HEK293 (cell line): ENCODE results near the gene SYNDIG1.

ENCODE experiments used
- CTCF ChIA-PET: fragments of 350-600 bp; formaldehyde crosslinking; extraction: SDS; loops from one replicate; lab custom pipeline; 2021; ENCODE audit warnings: antibody characterized with exemption; lab: Yijun Ruan, JAX
- POLR2A ChIA-PET: fragments of 300-600 bp; formaldehyde crosslinking; extraction: SDS; loops from one replicate; lab custom pipeline; 2020; ENCODE audit warnings: antibody characterized with exemption, inconsistent platforms; lab: Yijun Ruan, JAX
- H3K27ac ChIP-seq: fragments of 200-500 bp; sonication (Bioruptor generic); 2 replicates; pipeline ENCODE4 v1.5.1; 2014; ENCODE audit warnings: low read depth, low read length, control low read depth, inconsistent platforms; ENCODE audit errors: extremely low read depth
- H3K36me3 ChIP-seq, 2 experiments: fragments of 200-500 bp in 1 of 2; sonication (Bioruptor generic) in 1 of 2; 1 replicate in 1 of 2; 2 replicates in 1 of 2; pipeline ENCODE4 v1.5.1; 2014 to 2017; ENCODE audit warnings: inconsistent platforms in 2 of 2, low read length in 2 of 2; ENCODE audit not compliant: control insufficient read depth in 2 of 2, insufficient read depth in 1 of 2
- H3K4me1 ChIP-seq: fragments of 200-500 bp; sonication (Bioruptor generic); 2 replicates; pipeline ENCODE4 v1.5.1; 2014; ENCODE audit warnings: mild to moderate bottlenecking, low read length, inconsistent platforms; ENCODE audit not compliant: control insufficient read depth, insufficient read depth
- H3K4me3 ChIP-seq: 2 replicates; pipeline ENCODE4 v1.5.1; 2011; ENCODE audit warnings: low read depth, mild to moderate bottlenecking, control low read depth, low read length, moderate library complexity
- H3K9me3 ChIP-seq: fragments of 200-500 bp; sonication (Bioruptor generic); 2 replicates; pipeline ENCODE4 v1.5.1; 2014; ENCODE audit warnings: low read depth, low read length, inconsistent platforms; ENCODE audit not compliant: control insufficient read depth, insufficient read depth
- BCL11B ChIP-seq: fragments of 450-650 bp; formaldehyde crosslinking; IDR thresholded peaks from 2 replicates; pipeline ENCODE4 v1.5.1; 2016; ENCODE audit warnings: low read depth, missing biosample characterization, missing genetic modification characterization
- GLI2 ChIP-seq: fragments of 450-650 bp; formaldehyde crosslinking; IDR thresholded peaks from 2 replicates; pipeline ENCODE4; 2017; ENCODE audit warnings: missing biosample characterization, missing genetic modification characterization, low read depth, borderline replicate concordance
- KLF16 ChIP-seq: fragments of 450-650 bp; formaldehyde crosslinking; IDR thresholded peaks from 2 replicates; pipeline ENCODE4 v1.5.1; 2017; ENCODE audit warnings: missing biosample characterization, missing genetic modification characterization
- KLF7 ChIP-seq: fragments of 450-650 bp; formaldehyde crosslinking; IDR thresholded peaks from 2 replicates; pipeline ENCODE4 v1.5.1; 2016; ENCODE audit warnings: missing biosample characterization, missing genetic modification characterization, borderline replicate concordance
- KLF8 ChIP-seq: fragments of 450-650 bp; formaldehyde crosslinking; IDR thresholded peaks from 2 replicates; pipeline ENCODE4 v1.5.1; 2016; ENCODE audit warnings: missing biosample characterization, missing genetic modification characterization
- MYNN ChIP-seq: fragments of 450-650 bp; formaldehyde crosslinking; IDR thresholded peaks from 2 replicates; pipeline ENCODE4 v1.5.1; 2016; ENCODE audit warnings: missing biosample characterization, missing genetic modification characterization, borderline replicate concordance
- REPIN1 ChIP-seq: fragments of 450-650 bp; formaldehyde crosslinking; IDR thresholded peaks from 2 replicates; pipeline ENCODE4 v1.5.1; 2017; ENCODE audit warnings: missing biosample characterization, missing genetic modification characterization, low read depth
- SETDB1 ChIP-seq: IDR thresholded peaks from one replicate; pipeline ENCODE4 v1.6.1; 2017; ENCODE audit warnings: mild to moderate bottlenecking, low read length, moderate library complexity, mixed read lengths; ENCODE audit not compliant: insufficient read length
- YY2 ChIP-seq: fragments of 450-650 bp; formaldehyde crosslinking; IDR thresholded peaks from 2 replicates; pipeline ENCODE4 v1.5.1; 2016; ENCODE audit warnings: missing biosample characterization, missing genetic modification characterization
- ZIC2 ChIP-seq: fragments of 450-650 bp; formaldehyde crosslinking; IDR thresholded peaks from 2 replicates; pipeline ENCODE4 v1.5.1; 2016; ENCODE audit warnings: missing biosample characterization, missing genetic modification characterization
- ZNF138 ChIP-seq: fragments of 450-650 bp; formaldehyde crosslinking; IDR thresholded peaks from 2 replicates; pipeline ENCODE4 v1.5.1; 2016; ENCODE audit warnings: missing biosample characterization, missing genetic modification characterization, borderline replicate concordance
- ZNF174 ChIP-seq: fragments of 450-650 bp; formaldehyde crosslinking; IDR thresholded peaks from 2 replicates; pipeline ENCODE4 v1.5.0; 2017; ENCODE audit warnings: missing biosample characterization, mild to moderate bottlenecking, missing genetic modification characterization
- ZNF202 ChIP-seq: fragments of 450-650 bp; formaldehyde crosslinking; IDR thresholded peaks from 2 replicates; pipeline ENCODE4 v1.5.1; 2016; ENCODE audit warnings: missing biosample characterization, missing genetic modification characterization, borderline replicate concordance
- ZNF223 ChIP-seq: fragments of 450-650 bp; formaldehyde crosslinking; IDR thresholded peaks from 2 replicates; pipeline ENCODE4 v1.5.1; 2016; ENCODE audit warnings: missing biosample characterization, missing genetic modification characterization
- ZNF239 ChIP-seq: fragments of 450-650 bp; formaldehyde crosslinking; IDR thresholded peaks from 2 replicates; pipeline ENCODE4 v1.5.1; 2016; ENCODE audit warnings: missing biosample characterization, missing genetic modification characterization
- ZNF292 ChIP-seq: fragments of 450-650 bp; formaldehyde crosslinking; IDR thresholded peaks from 2 replicates; pipeline ENCODE4 v1.5.1; 2016; ENCODE audit warnings: low read depth, missing biosample characterization, missing genetic modification characterization, borderline replicate concordance
- ZNF37A ChIP-seq: fragments of 450-650 bp; IDR thresholded peaks from 2 replicates; pipeline ENCODE4 v1.5.1; 2018; ENCODE audit warnings: missing biosample characterization, missing genetic modification characterization
- ZNF530 ChIP-seq: fragments of 450-650 bp; formaldehyde crosslinking; IDR thresholded peaks from 2 replicates; pipeline ENCODE4 v1.5.1; 2016; ENCODE audit warnings: low read depth, missing biosample characterization, missing genetic modification characterization
- ZNF548 ChIP-seq: fragments of 450-650 bp; formaldehyde crosslinking; IDR thresholded peaks from 2 replicates; pipeline ENCODE4 v1.5.1; 2016; ENCODE audit warnings: missing biosample characterization, missing genetic modification characterization
- ZNF629 ChIP-seq: fragments of 450-650 bp; formaldehyde crosslinking; IDR thresholded peaks from 2 replicates; pipeline ENCODE4 v1.5.1; 2017; ENCODE audit warnings: missing biosample characterization, missing genetic modification characterization
- ZNF654 ChIP-seq: fragments of 450-650 bp; formaldehyde crosslinking; IDR thresholded peaks from 2 replicates; pipeline ENCODE4 v1.5.1; 2016; ENCODE audit warnings: low read depth, missing biosample characterization, missing genetic modification characterization
- ZNF677 ChIP-seq: fragments of 450-650 bp; IDR thresholded peaks from 2 replicates; pipeline ENCODE4 v1.5.0; 2018; ENCODE audit warnings: missing biosample characterization, mild to moderate bottlenecking, missing genetic modification characterization, moderate library complexity
- ZNF707 ChIP-seq: fragments of 450-650 bp; formaldehyde crosslinking; IDR thresholded peaks from 2 replicates; pipeline ENCODE4 v1.5.1; 2016; ENCODE audit warnings: missing biosample characterization, missing genetic modification characterization
- ZNF785 ChIP-seq: fragments of 450-650 bp; formaldehyde crosslinking; IDR thresholded peaks from 2 replicates; pipeline ENCODE4 v1.5.1; 2016; ENCODE audit warnings: missing biosample characterization, missing genetic modification characterization
- ZNF791 ChIP-seq: fragments of 450-650 bp; formaldehyde crosslinking; IDR thresholded peaks from 2 replicates; pipeline ENCODE4 v1.5.1; 2016; ENCODE audit warnings: missing biosample characterization, missing genetic modification characterization
- ZNF792 ChIP-seq: fragments of 450-650 bp; formaldehyde crosslinking; IDR thresholded peaks from 2 replicates; pipeline ENCODE4 v1.5.1; 2016; ENCODE audit warnings: missing biosample characterization, missing genetic modification characterization
- ZSCAN23 ChIP-seq: fragments of 450-650 bp; formaldehyde crosslinking; IDR thresholded peaks from 2 replicates; pipeline ENCODE4 v1.5.1; 2016; ENCODE audit warnings: missing biosample characterization, missing genetic modification characterization
- ZSCAN30 ChIP-seq: fragments of 450-650 bp; IDR thresholded peaks from 2 replicates; pipeline ENCODE4 v1.5.1; 2018; ENCODE audit warnings: missing biosample characterization, mild to moderate bottlenecking, missing genetic modification characterization, moderate library complexity
- TF ChIP-seq, protein P1 (sequence below): fragments of 450-650 bp; formaldehyde crosslinking; IDR thresholded peaks from 2 replicates; pipeline ENCODE4 v1.5.1; 2016; ENCODE audit warnings: missing biosample characterization, missing genetic modification characterization, low read depth
- TF ChIP-seq, protein P2 (sequence below): fragments of 450-650 bp; formaldehyde crosslinking; IDR thresholded peaks from 2 replicates; pipeline ENCODE4 v1.5.1; 2016; ENCODE audit warnings: missing biosample characterization, missing genetic modification characterization
- TF ChIP-seq, protein P3 (sequence below): fragments of 450-650 bp; formaldehyde crosslinking; IDR thresholded peaks from 2 replicates; pipeline ENCODE4 v1.5.1; 2016; ENCODE audit warnings: missing biosample characterization, missing genetic modification characterization

SYNDIG1 gene

DNA sequence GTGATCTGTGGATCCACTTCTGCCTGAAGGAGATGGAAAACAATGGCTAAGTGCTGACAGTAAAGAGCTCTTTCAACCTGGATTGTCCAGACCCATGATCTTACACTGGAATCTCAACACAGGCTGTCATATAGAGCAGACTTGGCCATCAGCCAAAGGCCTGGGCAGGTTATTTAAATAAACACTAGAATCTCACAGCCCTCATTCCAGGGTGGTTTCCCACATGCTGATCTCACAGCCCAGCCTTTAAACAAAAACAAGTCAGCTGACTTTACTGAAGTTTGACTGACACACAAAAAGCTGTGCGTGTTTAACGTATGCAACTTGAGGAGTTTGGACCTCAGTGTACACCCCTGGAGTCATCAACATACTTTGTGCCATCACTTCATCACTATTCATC is 28.4 kb downstream of the SYNDIG1 start (continued):
- TF ChIP-seq YY2 (tag by site-specific recombination) (no peak), SETDB1 (no peak), REPIN1 (no peak), ZNF629 (tag by site-specific recombination) (peak; percentile 45; the same call in 1 of the 2 replicates), ZSCAN30 (no peak), ZIC2 (tag by site-specific recombination) (peak; percentile 70), ZNF292 (tag by site-specific recombination) (no peak), ZNF202 (no peak)

DNA sequence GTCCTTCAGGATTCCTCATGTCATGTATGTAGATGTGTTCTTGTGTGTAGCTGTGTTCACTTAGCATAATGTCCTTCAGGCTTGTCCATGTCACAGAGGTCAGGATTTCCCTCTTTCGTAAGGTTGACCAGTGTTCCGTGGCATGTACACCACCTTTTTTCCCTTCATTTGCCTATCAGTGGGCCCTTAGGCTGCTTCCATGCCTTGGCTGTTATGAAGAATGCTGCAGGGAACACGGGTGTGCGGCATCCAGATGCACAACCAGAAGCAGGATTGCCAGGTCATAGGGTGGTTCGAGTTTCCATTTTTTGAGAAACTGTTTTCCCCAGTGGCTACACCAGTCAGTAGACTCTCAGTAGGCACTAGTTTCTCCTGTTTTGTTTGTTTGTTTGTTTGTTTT is 29.2 kb downstream of the SYNDIG1 start:
- H3K4me3 ChIP-seq = no peak overlapping the region
- POLR2A ChIA-PET = no interaction called here
- no peak for TF ChIP-seq GLI2 (tag by site-specific recombination)
- TF ChIP-seq ZNF785 (tag by site-specific recombination) = no peak
- TF ChIP-seq ZNF223 (tag by site-specific recombination) = no peak
- TF ChIP-seq ZNF792 (tag by site-specific recombination) = no peak
- TF ChIP-seq, protein P1, sequence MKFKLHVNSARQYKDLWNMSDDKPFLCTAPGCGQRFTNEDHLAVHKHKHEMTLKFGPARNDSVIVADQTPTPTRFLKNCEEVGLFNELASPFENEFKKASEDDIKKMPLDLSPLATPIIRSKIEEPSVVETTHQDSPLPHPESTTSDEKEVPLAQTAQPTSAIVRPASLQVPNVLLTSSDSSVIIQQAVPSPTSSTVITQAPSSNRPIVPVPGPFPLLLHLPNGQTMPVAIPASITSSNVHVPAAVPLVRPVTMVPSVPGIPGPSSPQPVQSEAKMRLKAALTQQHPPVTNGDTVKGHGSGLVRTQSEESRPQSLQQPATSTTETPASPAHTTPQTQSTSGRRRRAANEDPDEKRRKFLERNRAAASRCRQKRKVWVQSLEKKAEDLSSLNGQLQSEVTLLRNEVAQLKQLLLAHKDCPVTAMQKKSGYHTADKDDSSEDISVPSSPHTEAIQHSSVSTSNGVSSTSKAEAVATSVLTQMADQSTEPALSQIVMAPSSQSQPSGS (tag by site-specific recombination) = no peak
- TF ChIP-seq KLF16 = no peak
- TF ChIP-seq ZNF37A = no peak
- TF ChIP-seq, protein P2, sequence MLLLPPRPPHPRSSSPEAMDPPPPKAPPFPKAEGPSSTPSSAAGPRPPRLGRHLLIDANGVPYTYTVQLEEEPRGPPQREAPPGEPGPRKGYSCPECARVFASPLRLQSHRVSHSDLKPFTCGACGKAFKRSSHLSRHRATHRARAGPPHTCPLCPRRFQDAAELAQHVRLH (tag by site-specific recombination) = no peak
- no peak for TF ChIP-seq KLF7 (tag by site-specific recombination)
- TF ChIP-seq ZNF174 (tag by site-specific recombination) = no peak
- TF ChIP-seq ZNF548 = no peak
- no peak for TF ChIP-seq ZNF138 (tag by site-specific recombination)
- TF ChIP-seq KLF8 (tag by site-specific recombination) = no peak
- TF ChIP-seq, all 188 proteins: peak for 0
- Histone ChIP-seq H3K9me3 (no peaks in the 10 kb centered on the region), H3K36me3 (no peaks in the 10 kb centered on the region), H3K27ac (no peak overlapping the region), H3K4me1 (peaks cover 4% of the 10 kb centered on the region; the same call in 1 of the 2 replicates)
- CTCF ChIA-PET = no interaction called here

DNA sequence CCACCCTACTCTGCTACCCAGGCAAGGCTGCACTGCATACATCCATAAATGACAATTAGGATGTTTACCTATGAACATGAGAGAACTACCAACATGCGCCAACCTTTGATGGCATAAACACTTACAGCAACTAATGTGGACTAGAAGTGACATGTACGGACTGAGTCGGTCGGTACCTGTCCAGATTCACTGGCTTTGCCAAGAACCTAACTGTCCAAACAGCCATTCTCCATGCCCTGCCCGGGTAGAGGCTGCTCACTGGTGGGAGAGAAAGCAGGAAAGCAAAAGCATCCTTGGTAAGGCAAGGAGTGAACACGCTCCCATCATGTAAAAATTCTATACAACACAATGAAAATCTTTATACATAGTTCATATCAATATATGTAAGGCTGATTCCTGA is 30.0 kb downstream of the SYNDIG1 start:
- TF ChIP-seq ZNF791 (tag by site-specific recombination) (no peak), ZNF707 (tag by site-specific recombination) (no peak), MYNN (tag by site-specific recombination) (no peak), ZNF654 (no peak), BCL11B (tag by site-specific recombination) (no peak), ZNF239 (tag by site-specific recombination) (no peak), ZNF677 (tag by site-specific recombination) (no peak), ZNF530 (no peak), ZSCAN23 (tag by site-specific recombination) (no peak)
- TF ChIP-seq, protein P3, sequence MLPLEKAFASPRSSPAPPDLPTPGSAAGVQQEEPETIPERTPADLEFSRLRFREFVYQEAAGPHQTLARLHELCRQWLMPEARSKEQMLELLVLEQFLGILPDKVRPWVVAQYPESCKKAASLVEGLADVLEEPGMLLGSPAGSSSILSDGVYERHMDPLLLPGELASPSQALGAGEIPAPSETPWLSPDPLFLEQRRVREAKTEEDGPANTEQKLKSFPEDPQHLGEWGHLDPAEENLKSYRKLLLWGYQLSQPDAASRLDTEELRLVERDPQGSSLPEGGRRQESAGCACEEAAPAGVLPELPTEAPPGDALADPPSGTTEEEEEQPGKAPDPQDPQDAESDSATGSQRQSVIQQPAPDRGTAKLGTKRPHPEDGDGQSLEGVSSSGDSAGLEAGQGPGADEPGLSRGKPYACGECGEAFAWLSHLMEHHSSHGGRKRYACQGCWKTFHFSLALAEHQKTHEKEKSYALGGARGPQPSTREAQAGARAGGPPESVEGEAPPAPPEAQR (tag by site-specific recombination) = no peak
- H3K9me3 ChIP-seq = no peaks in the 10 kb centered on the region
- no peaks in the 10 kb centered on the region for H3K36me3 ChIP-seq
- CTCF ChIA-PET = no interaction called here
- no peak overlapping the region for H3K27ac ChIP-seq
- POLR2A ChIA-PET = no interaction called here
- H3K4me3 ChIP-seq = no peak overlapping the region
- peaks cover 4% of the 10 kb centered on the region; the same call in 1 of the 2 replicates for H3K4me1 ChIP-seq
